SU-DHL-6 (cell line): ENCODE measurements around the gene NOS1.

Experiments used
- H2AFZ ChIP-seq: fragments of 200-600 bp; sonication (generic); 2 replicates; pipeline ENCODE4 v1.6.1; 2014; ENCODE audit warnings: low read depth, mild to moderate bottlenecking, moderate library complexity, mixed read lengths, antibody characterized with exemption, low read length; ENCODE audit not compliant: severe bottlenecking
- H3F3A ChIP-seq: fragments of 200-600 bp; shearing (Covaris generic); 2 replicates; pipeline ENCODE4 v1.6.0; 2016; ENCODE audit warnings: antibody characterized with exemption, mild to moderate bottlenecking; ENCODE audit not compliant: insufficient read depth
- H3K27ac ChIP-seq: fragments of 200-600 bp; sonication (generic); 2 replicates; pipeline ENCODE4 v1.5.1; 2016; ENCODE audit warnings: low read depth, mild to moderate bottlenecking, low read length, moderate library complexity, mixed read lengths
- H3K27me3 ChIP-seq: fragments of 200-600 bp; sonication (generic), shearing (Covaris generic); 2 replicates; pipeline ENCODE4 v1.6.0; 2014; ENCODE audit warnings: mild to moderate bottlenecking, low read length
- H3K36me3 ChIP-seq: fragments of 200-600 bp; sonication (generic); 2 replicates; pipeline ENCODE4 v1.6.1; 2014; ENCODE audit warnings: mild to moderate bottlenecking, low read length, mixed read lengths
- H3K4me2 ChIP-seq: fragments of 300-600, 200-600 bp; shearing (Covaris generic), sonication (generic); 2 replicates; pipeline ENCODE4 v1.6.0; 2014; ENCODE audit warnings: low read length, low read depth, mild to moderate bottlenecking; ENCODE audit not compliant: poor library complexity, severe bottlenecking
- H3K4me3 ChIP-seq: fragments of 200-600 bp; sonication (generic); 2 replicates; pipeline ENCODE4 v1.5.1; 2014; ENCODE audit warnings: antibody characterized with exemption, low read length, mild to moderate bottlenecking, mixed read lengths; ENCODE audit not compliant: insufficient read depth, poor library complexity, severe bottlenecking
- H3K79me2 ChIP-seq: fragments of 200-600 bp; sonication (generic); 2 replicates; pipeline ENCODE4 v1.6.1; 2014; ENCODE audit warnings: mild to moderate bottlenecking, low read length, moderate library complexity; ENCODE audit not compliant: insufficient read depth
- H3K9ac ChIP-seq: fragments of 200-600 bp; sonication (generic); 2 replicates; pipeline ENCODE4 v1.7.0; 2014; ENCODE audit warnings: mild to moderate bottlenecking, low read length
- H3K9me2 ChIP-seq: fragments of 200-600 bp; sonication (generic); replicated peaks from 2 replicates; pipeline ENCODE4 v1.6.1; 2014; ENCODE audit warnings: low read length; ENCODE audit not compliant: insufficient read depth
- H3K9me3 ChIP-seq: fragments of 200-600 bp; sonication (generic); 2 replicates; pipeline ENCODE4 v1.6.1; 2014; ENCODE audit warnings: low read length, mixed read lengths; ENCODE audit not compliant: insufficient read depth
- H4K20me1 ChIP-seq: fragments of 200-600 bp; sonication (generic); 2 replicates; pipeline ENCODE4 v1.6.1; 2014; ENCODE audit warnings: low read depth, mild to moderate bottlenecking, antibody characterized with exemption, low read length, moderate library complexity, mixed read lengths
- CTCF ChIP-seq: fragments of 200-600 bp; sonication (generic); IDR thresholded peaks from one replicate; pipeline ENCODE4 v1.5.1; 2017; ENCODE audit warnings: antibody characterized with exemption, mild to moderate bottlenecking, low read length, moderate library complexity; ENCODE audit not compliant: insufficient read depth, poor library complexity, severe bottlenecking
- EZH2phosphoT487 ChIP-seq: fragments of 200-600 bp; sonication (generic), shearing (Covaris generic); conservative IDR thresholded peaks from 2 replicates; pipeline ENCODE4 v1.6.1; 2018; ENCODE audit warnings: mild to moderate bottlenecking, antibody characterized with exemption, low read length, moderate library complexity, mixed read lengths

Gene NOS1

GRCh38 chr12:117328556-117329100, 32.8 kb downstream of the NOS1 start:
- no peak for TF ChIP-seq EZH2phosphoT487
- no peak for TF ChIP-seq CTCF
- Histone ChIP-seq H4K20me1 (no peaks in the 10 kb centered on the region), H3K27ac (no peak overlapping the region), H3K4me3 (no peak overlapping the region), H3K36me3 (no peaks in the 10 kb centered on the region), H3K27me3 (no peaks in the 10 kb centered on the region), H3F3A (no peaks in the 10 kb centered on the region), H3K79me2 (no peaks in the 10 kb centered on the region), H3K9me3 (no peaks in the 10 kb centered on the region), H3K9ac (no peak overlapping the region), H2AFZ (no peak overlapping the region), H3K9me2 (no peaks in the 10 kb centered on the region), H3K4me2 (no peak overlapping the region)

- H3K4me2 ChIP-seq, result no peak overlapping the region
- no peaks in the 10 kb centered on the region for H3K9me3 ChIP-seq
- no peaks in the 10 kb centered on the region for H3K36me3 ChIP-seq
- H3F3A ChIP-seq, result no peaks in the 10 kb centered on the region
- no peak overlapping the region for H3K9ac ChIP-seq
- no peaks in the 10 kb centered on the region for H4K20me1 ChIP-seq
- H3K4me3 ChIP-seq, result no peak overlapping the region
- no peaks in the 10 kb centered on the region for H3K79me2 ChIP-seq
- no peaks in the 10 kb centered on the region for H3K27me3 ChIP-seq
- H3K27ac ChIP-seq, result no peak overlapping the region
- no peaks in the 10 kb centered on the region for H3K9me2 ChIP-seq
- TF ChIP-seq CTCF (no peak), EZH2phosphoT487 (no peak)
- H2AFZ ChIP-seq, result no peak overlapping the region
Observed at GRCh38 chr12:117322428-117322827, 39.0 kb downstream of the NOS1 start.

GRCh38 chr12:117321572-117321971, 39.9 kb downstream of the NOS1 start:
- no peaks in the 10 kb centered on the region for H3F3A ChIP-seq
- no peak overlapping the region for H2AFZ ChIP-seq
- no peak overlapping the region for H3K4me2 ChIP-seq
- no peaks in the 10 kb centered on the region for H4K20me1 ChIP-seq
- no peaks in the 10 kb centered on the region for H3K36me3 ChIP-seq
- H3K27me3 ChIP-seq, result no peaks in the 10 kb centered on the region
- H3K27ac ChIP-seq, result no peak overlapping the region
- H3K79me2 ChIP-seq, result no peaks in the 10 kb centered on the region
- no peaks in the 10 kb centered on the region for H3K9me3 ChIP-seq
- no peak for TF ChIP-seq EZH2phosphoT487
- TF ChIP-seq CTCF, result no peak
- no peak overlapping the region for H3K9ac ChIP-seq
- no peaks in the 10 kb centered on the region for H3K9me2 ChIP-seq
- H3K4me3 ChIP-seq, result no peak overlapping the region
